HepG2 (cell line): Measurements from ENCODE around the gene RMI2. TPM values are rescaled to one million over a fixed set of nuclear protein-coding genes. Genes with fewer than 3 reads are reported as not detected.

ENCODE experiments used
- ATF6 ChIP-seq: sonication (generic); formaldehyde crosslinking; conservative IDR thresholded peaks from 2 replicates; pipeline ENCODE4 v1.4.0; 2020; ENCODE audit warnings: missing genetic modification reagents
- ATM ChIP-seq: fragments of 450-650 bp; IDR thresholded peaks from 2 replicates; pipeline ENCODE4 v1.7.1; 2017; ENCODE audit warnings: mild to moderate bottlenecking, borderline replicate concordance
- CHD2 ChIP-seq: IDR thresholded peaks from 2 replicates; pipeline ENCODE4 v1.6.1; 2011; ENCODE audit warnings: low read depth, low read length, improper control_type of control experiment
- GABPA ChIP-seq, 2 experiments: IDR thresholded peaks; 2 replicates each; pipeline ENCODE4 v1.6.1; 2011 to 2016; ENCODE audit warnings: low read depth in 2 of 2, low read length in 1 of 2, missing biosample characterization in 1 of 2, missing genetic modification characterization in 1 of 2
- GMEB2 ChIP-seq: IDR thresholded peaks from 2 replicates; pipeline ENCODE4 v1.6.1; 2016; ENCODE audit warnings: missing biosample characterization, missing genetic modification reagents, low read depth
- KMT2A ChIP-seq: sonication (generic); formaldehyde crosslinking; IDR thresholded peaks from 2 replicates; pipeline ENCODE4 v1.4.0; 2020; ENCODE audit warnings: missing genetic modification reagents
- MAFK ChIP-seq, 2 experiments: IDR thresholded peaks in 1 of 2; conservative IDR thresholded peaks in 1 of 2; 2 replicates each; pipeline ENCODE4 v1.6.1; 2011; ENCODE audit warnings: improper control_type of control experiment in 2 of 2, low read length in 2 of 2
- NFATC3 ChIP-seq: sonication (generic); formaldehyde crosslinking; IDR thresholded peaks from 2 replicates; pipeline ENCODE4 v1.5.1; 2020; ENCODE audit warnings: mild to moderate bottlenecking, missing genetic modification reagents
- PCBP1 ChIP-seq: fragments of 200-400 bp; formaldehyde crosslinking; IDR thresholded peaks from 2 replicates; pipeline ENCODE4 v1.6.1; 2017; ENCODE audit warnings: mild to moderate bottlenecking, low read depth, low read length, borderline replicate concordance
- RBAK ChIP-seq: sonication (generic); formaldehyde crosslinking; IDR thresholded peaks from 2 replicates; pipeline ENCODE4 v1.5.1; 2020; ENCODE audit warnings: mild to moderate bottlenecking, missing genetic modification reagents
- YEATS4 ChIP-seq: sonication (generic); formaldehyde crosslinking; IDR thresholded peaks from 2 replicates; pipeline ENCODE4 v1.4.0; 2020; ENCODE audit warnings: missing genetic modification reagents, borderline replicate concordance
- ZNF556 ChIP-seq: sonication (generic); formaldehyde crosslinking; IDR thresholded peaks from 2 replicates; pipeline ENCODE4 v1.4.0; 2020; ENCODE audit warnings: mild to moderate bottlenecking, missing genetic modification reagents, borderline replicate concordance
- ZNF616 ChIP-seq: sonication (generic); formaldehyde crosslinking; IDR thresholded peaks from 2 replicates; pipeline ENCODE4 v1.5.0; 2020; ENCODE audit warnings: low read depth, mild to moderate bottlenecking, missing genetic modification reagents
- ZNF781 ChIP-seq: sonication (generic); formaldehyde crosslinking; IDR thresholded peaks from 2 replicates; pipeline ENCODE4 v1.5.1; 2020; ENCODE audit warnings: borderline replicate concordance, mild to moderate bottlenecking, missing genetic modification reagents; ENCODE audit errors: not compliant biosample characterization
- ZSCAN29 ChIP-seq: sonication (generic); formaldehyde crosslinking; conservative IDR thresholded peaks from 2 replicates; pipeline ENCODE4 v1.4.0; 2020; ENCODE audit warnings: mild to moderate bottlenecking, missing genetic modification reagents
- polyA plus RNA-seq, 8 experiments: library from polyadenylated mRNA; depleted of rRNA in 3 of 8; stranded (reverse) in 7 of 8; unstranded in 1 of 8; fragments of >200 nt; fragmentation: Illumina TruSeq in 4 of 8; extraction: Trizol in 4 of 8; gene quantifications; 2 replicates each; pipeline versions ENCODE4 v1.2.1 to v1.2.3, GENCODE V29; 2011 to 2016; ENCODE audit warnings: low read depth in 4 of 8, missing spikeins in 1 of 8, mixed read lengths in 1 of 8; ENCODE audit not compliant: insufficient read depth in 1 of 8
- total RNA-seq, 5 experiments: library from RNA; depleted of rRNA; stranded (reverse); fragments of >200 nt; fragmentation: Illumina TruSeq; extraction: Trizol; gene quantifications; 2 replicates each; pipeline ENCODE4 v1.2.3, GENCODE V29; 2016; ENCODE audit warnings: low read depth in 1 of 5
- TF ChIP-seq, protein P1 (sequence below): sonication (generic); formaldehyde crosslinking; IDR thresholded peaks from 2 replicates; pipeline ENCODE4 v1.4.0; 2020; ENCODE audit warnings: mild to moderate bottlenecking, missing genetic modification reagents

The RMI2 gene
- total and polyA plus RNA-seq, 2 of the 13 experiments (the other 11 are each of a cell fraction or from before 2014, with no cell fraction given), result 24.5 to 55.7 TPM

- TF ChIP-seq, protein P1, sequence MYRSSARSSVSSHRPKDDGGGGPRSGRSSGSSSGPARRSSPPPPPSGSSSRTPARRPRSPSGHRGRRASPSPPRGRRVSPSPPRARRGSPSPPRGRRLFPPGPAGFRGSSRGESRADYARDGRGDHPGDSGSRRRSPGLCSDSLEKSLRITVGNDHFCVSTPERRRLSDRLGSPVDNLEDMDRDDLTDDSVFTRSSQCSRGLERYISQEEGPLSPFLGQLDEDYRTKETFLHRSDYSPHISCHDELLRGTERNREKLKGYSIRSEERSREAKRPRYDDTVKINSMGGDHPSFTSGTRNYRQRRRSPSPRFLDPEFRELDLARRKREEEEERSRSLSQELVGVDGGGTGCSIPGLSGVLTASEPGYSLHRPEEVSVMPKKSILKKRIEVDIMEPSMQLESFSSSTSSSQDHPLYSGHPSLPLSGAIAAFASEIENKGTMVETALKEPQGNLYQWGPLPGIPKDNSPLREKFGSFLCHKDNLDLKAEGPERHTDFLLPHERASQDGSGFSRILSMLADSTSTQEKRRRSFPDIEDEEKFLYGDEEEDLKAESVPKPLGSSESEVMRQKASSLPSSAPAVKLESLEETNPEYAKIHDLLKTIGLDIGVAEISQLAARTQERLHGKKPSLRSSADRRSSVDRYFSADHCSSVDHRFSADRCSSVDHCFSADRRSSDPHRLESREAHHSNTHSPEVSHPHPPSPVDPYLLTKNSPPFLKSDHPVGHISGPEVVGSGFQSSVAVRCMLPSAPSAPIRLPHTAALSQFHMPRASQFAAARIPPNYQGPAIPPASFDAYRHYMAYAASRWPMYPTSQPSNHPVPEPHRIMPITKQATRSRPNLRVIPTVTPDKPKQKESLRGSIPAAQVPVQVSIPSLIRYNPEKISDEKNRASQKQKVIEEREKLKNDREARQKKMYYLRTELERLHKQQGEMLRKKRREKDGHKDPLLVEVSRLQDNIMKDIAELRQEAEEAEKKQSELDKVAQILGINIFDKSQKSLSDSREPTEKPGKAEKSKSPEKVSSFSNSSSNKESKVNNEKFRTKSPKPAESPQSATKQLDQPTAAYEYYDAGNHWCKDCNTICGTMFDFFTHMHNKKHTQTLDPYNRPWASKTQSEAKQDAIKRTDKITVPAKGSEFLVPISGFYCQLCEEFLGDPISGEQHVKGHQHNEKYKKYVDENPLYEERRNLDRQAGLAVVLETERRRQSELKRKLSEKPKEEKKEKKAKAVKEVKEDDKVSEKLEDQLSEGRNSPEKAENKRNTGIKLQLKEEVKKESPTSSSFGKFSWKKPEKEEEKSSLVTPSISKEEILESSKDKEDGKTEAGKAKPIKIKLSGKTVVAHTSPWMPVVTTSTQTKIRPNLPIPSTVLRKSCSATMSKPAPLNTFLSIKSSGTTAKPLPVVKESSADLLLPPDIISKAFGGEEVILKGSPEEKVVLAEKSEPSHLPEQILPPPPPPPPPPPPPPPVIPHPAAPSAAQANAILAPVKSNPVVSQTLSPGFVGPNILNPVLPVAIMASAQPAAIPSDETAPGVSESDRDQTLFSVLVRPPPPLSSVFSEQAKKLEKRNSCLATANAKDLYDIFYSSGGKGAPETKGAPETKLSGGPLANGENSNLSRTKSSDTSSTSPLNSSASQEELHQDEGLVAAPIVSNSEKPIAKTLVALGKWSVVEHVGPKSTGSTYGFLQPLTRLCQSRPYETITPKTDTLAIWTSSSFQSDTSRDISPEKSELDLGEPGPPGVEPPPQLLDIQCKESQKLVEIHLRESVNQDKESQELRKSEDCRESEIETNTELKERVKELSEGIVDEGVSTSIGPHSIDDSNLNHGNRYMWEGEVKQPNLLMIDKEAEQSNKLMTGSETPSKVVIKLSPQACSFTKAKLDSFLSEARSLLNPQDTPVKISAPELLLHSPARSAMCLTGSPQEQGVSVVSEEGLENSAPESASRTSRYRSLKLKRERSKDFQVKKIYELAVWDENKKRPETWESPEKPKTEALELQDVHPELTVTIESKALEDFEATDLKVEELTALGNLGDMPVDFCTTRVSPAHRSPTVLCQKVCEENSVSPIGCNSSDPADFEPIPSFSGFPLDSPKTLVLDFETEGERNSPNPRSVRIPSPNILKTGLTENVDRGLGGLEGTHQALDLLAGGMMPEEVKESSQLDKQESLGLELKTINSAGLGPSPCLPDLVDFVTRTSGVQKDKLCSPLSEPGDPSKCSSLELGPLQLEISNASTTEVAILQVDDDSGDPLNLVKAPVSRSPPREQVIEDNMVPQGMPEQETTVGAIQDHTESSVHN, result no peak; the same call in 1 of the 2 replicates
- TF ChIP-seq GABPA (IDR thresholded peaks at IDR 0.05; ENCODE audit: low read depth, low read length) (no peak), GABPA (CRISPR knock-in tag; IDR thresholded peaks at IDR 0.05; ENCODE audit: low read depth) (no peak), RBAK (no peak), ATF6 (CRISPR knock-in tag) (0 out of 2 replicates have a peak, but pooled peaks have one; percentile 56), ZNF556 (CRISPR knock-in tag) (no peak), YEATS4 (CRISPR knock-in tag) (no peak), MAFK (conservative IDR thresholded peaks at IDR 0.05 in 1 of 2, IDR thresholded peaks at IDR 0.05 in 1 of 2; ENCODE audit: low read length in 2 of 2) (no peak), ZNF781 (CRISPR knock-in tag) (no peak), KMT2A (CRISPR knock-in tag) (no peak; the same call in 1 of the 2 replicates), GMEB2 (CRISPR knock-in tag) (no peak), ATM (no peak), ZSCAN29 (CRISPR knock-in tag) (no peak), NFATC3 (CRISPR knock-in tag) (peak; percentile 78; the same call in 1 of the 2 replicates), ZNF616 (CRISPR knock-in tag) (peak; percentile 66; the same call in 1 of the 2 replicates), PCBP1 (no peak), CHD2 (no peak)
Measured at GRCh38 chr16:11309895-11310633, 35.2 kb upstream of the RMI2 start (continued).
